Measurements from ENCODE around the gene SNAP47. TPM values are rescaled to one million over a fixed set of nuclear protein-coding genes. Genes with fewer than 3 reads are reported as not detected.

The SNAP47 gene
- total RNA-seq, 2 experiments from 2014 or later: 24.1 to 30.5 TPM

GRCh38 chr1:227740401-227740960 is 5.2 kb downstream of the SNAP47 start:
- Mint-ChIP-seq H3K36me3 (peaks cover 4% of the 10 kb centered on the region), H3K4me3 (no peak overlapping the region), H3K9me3 (no peaks in the 10 kb centered on the region), H3K27me3 (no peaks in the 10 kb centered on the region), H3K4me1 (peaks cover 44% of the 10 kb centered on the region), H3K27ac (no peak overlapping the region)
- no peak for DNase-seq

GRCh38 chr1:227741166-227741870 is 6.1 kb downstream of the SNAP47 start:
- H3K27ac Mint-ChIP-seq: no peak overlapping the region
- peaks cover 39% of the 10 kb centered on the region for H3K4me1 Mint-ChIP-seq
- no peak overlapping the region for H3K4me3 Mint-ChIP-seq
- H3K27me3 Mint-ChIP-seq: no peaks in the 10 kb centered on the region
- peaks cover 2% of the 10 kb centered on the region for H3K36me3 Mint-ChIP-seq
- no peak for DNase-seq
- H3K9me3 Mint-ChIP-seq: no peaks in the 10 kb centered on the region

GRCh38 chr1:227742738-227743715 is 7.8 kb downstream of the SNAP47 start:
- peaks cover 2% of the 10 kb centered on the region for H3K36me3 Mint-ChIP-seq
- H3K4me1 Mint-ChIP-seq: peaks cover 31% of the 10 kb centered on the region
- no peak overlapping the region for H3K27ac Mint-ChIP-seq
- no peaks in the 10 kb centered on the region for H3K27me3 Mint-ChIP-seq
- no peak overlapping the region for H3K4me3 Mint-ChIP-seq
- H3K9me3 Mint-ChIP-seq: no peaks in the 10 kb centered on the region
- DNase-seq: no peak

GRCh38 chr1:227744668-227745067 is 9.4 kb downstream of the SNAP47 start:
- Mint-ChIP-seq H3K9me3 (no peaks in the 10 kb centered on the region), H3K27me3 (no peaks in the 10 kb centered on the region), H3K36me3 (peaks cover 4% of the 10 kb centered on the region), H3K4me3 (no peak overlapping the region), H3K27ac (no peak overlapping the region), H3K4me1 (peaks cover 35% of the 10 kb centered on the region)
- DNase-seq: no peak

- H3K27me3 Mint-ChIP-seq: no peaks in the 10 kb centered on the region
- H3K27ac Mint-ChIP-seq: no peak overlapping the region
- no peak for DNase-seq
- no peak overlapping the region for H3K4me3 Mint-ChIP-seq
- peaks cover 2% of the 10 kb centered on the region for H3K36me3 Mint-ChIP-seq
- peaks cover 28% of the 10 kb centered on the region for H3K4me1 Mint-ChIP-seq
- no peaks in the 10 kb centered on the region for H3K9me3 Mint-ChIP-seq
Measured at GRCh38 chr1:227745568-227746265, 10.5 kb downstream of the SNAP47 start.

- no peaks in the 10 kb centered on the region for H3K27me3 Mint-ChIP-seq
- peaks cover 6% of the 10 kb centered on the region for H3K36me3 Mint-ChIP-seq
- no peak overlapping the region for H3K4me3 Mint-ChIP-seq
- no peaks in the 10 kb centered on the region for H3K9me3 Mint-ChIP-seq
- DNase-seq: no peak
- no peak overlapping the region for H3K27ac Mint-ChIP-seq
- H3K4me1 Mint-ChIP-seq: peaks cover 30% of the 10 kb centered on the region
Measured at GRCh38 chr1:227746676-227747075, 11.4 kb downstream of the SNAP47 start.

- H3K36me3 Mint-ChIP-seq: peaks cover 6% of the 10 kb centered on the region
- H3K4me1 Mint-ChIP-seq: peaks cover 31% of the 10 kb centered on the region
- no peaks in the 10 kb centered on the region for H3K27me3 Mint-ChIP-seq
- DNase-seq: no peak
- H3K4me3 Mint-ChIP-seq: no peak overlapping the region
- H3K27ac Mint-ChIP-seq: no peak overlapping the region
- H3K9me3 Mint-ChIP-seq: no peaks in the 10 kb centered on the region
Measured at GRCh38 chr1:227747382-227747781, 12.1 kb downstream of the SNAP47 start.

- DNase-seq: no peak
- Mint-ChIP-seq H3K9me3 (no peaks in the 10 kb centered on the region), H3K27ac (no peak overlapping the region), H3K27me3 (no peaks in the 10 kb centered on the region), H3K4me1 (peaks cover 32% of the 10 kb centered on the region), H3K4me3 (no peak overlapping the region), H3K36me3 (peaks cover 6% of the 10 kb centered on the region)
Measured at GRCh38 chr1:227747948-227748495, 12.8 kb downstream of the SNAP47 start.

GRCh38 chr1:227748496-227749182 is 13.4 kb downstream of the SNAP47 start:
- H3K27me3 Mint-ChIP-seq: no peaks in the 10 kb centered on the region
- H3K27ac Mint-ChIP-seq: no peak overlapping the region
- H3K9me3 Mint-ChIP-seq: no peaks in the 10 kb centered on the region
- peaks cover 6% of the 10 kb centered on the region for H3K36me3 Mint-ChIP-seq
- peaks cover 28% of the 10 kb centered on the region for H3K4me1 Mint-ChIP-seq
- no peak overlapping the region for H3K4me3 Mint-ChIP-seq
- no peak for DNase-seq

- H3K9me3 Mint-ChIP-seq: no peaks in the 10 kb centered on the region
- no peak overlapping the region for H3K27ac Mint-ChIP-seq
- peaks cover 6% of the 10 kb centered on the region for H3K36me3 Mint-ChIP-seq
- no peaks in the 10 kb centered on the region for H3K27me3 Mint-ChIP-seq
- H3K4me3 Mint-ChIP-seq: no peak overlapping the region
- no peak for DNase-seq
- H3K4me1 Mint-ChIP-seq: peaks cover 22% of the 10 kb centered on the region
Measured at GRCh38 chr1:227749225-227749624, 14.0 kb downstream of the SNAP47 start.

- no peak overlapping the region for H3K4me3 Mint-ChIP-seq
- peaks cover 6% of the 10 kb centered on the region for H3K36me3 Mint-ChIP-seq
- H3K27me3 Mint-ChIP-seq: no peaks in the 10 kb centered on the region
- DNase-seq: no peak
- H3K9me3 Mint-ChIP-seq: no peaks in the 10 kb centered on the region
- no peak overlapping the region for H3K27ac Mint-ChIP-seq
- H3K4me1 Mint-ChIP-seq: peaks cover 15% of the 10 kb centered on the region
Measured at GRCh38 chr1:227749916-227750710, 14.9 kb downstream of the SNAP47 start.

GRCh38 chr1:227753999-227754711 is 18.9 kb downstream of the SNAP47 start:
- Mint-ChIP-seq H3K27me3 (no peaks in the 10 kb centered on the region), H3K4me1 (peaks cover 11% of the 10 kb centered on the region), H3K36me3 (peaks cover 9% of the 10 kb centered on the region), H3K9me3 (no peaks in the 10 kb centered on the region), H3K4me3 (no peak overlapping the region), H3K27ac (no peak overlapping the region)
- no peak for DNase-seq

- Mint-ChIP-seq H3K4me1 (peaks cover 13% of the 10 kb centered on the region), H3K4me3 (no peak overlapping the region), H3K9me3 (no peaks in the 10 kb centered on the region), H3K27me3 (no peaks in the 10 kb centered on the region), H3K36me3 (peaks cover 10% of the 10 kb centered on the region), H3K27ac (no peak overlapping the region)
- DNase-seq: no peak
Measured at GRCh38 chr1:227754958-227755357, 19.7 kb downstream of the SNAP47 start.
